Measurements from ENCODE around the gene C10orf90.

C10orf90 gene

GRCh38 chr10:126455036-126455765 lies 215.3 kb downstream of the C10orf90 start:
- TF ChIP-seq CTBP1 (IDR thresholded peaks at IDR 0.05; ENCODE audit: borderline replicate concordance) (no peak), FOXM1 (IDR thresholded peaks at IDR 0.05; ENCODE audit: borderline replicate concordance) (no peak)
- ChIA-PET POLR2A (no interaction called here), CTCF (no interaction called here)
- no peak for DNase-seq (ENCODE audit: extremely low spot score)

GRCh38 chr10:126454045-126454751 lies 216.3 kb downstream of the C10orf90 start:
- ChIA-PET CTCF (interaction anchor here (0.9 kb wide), 1 partner anchor 51 kb away, joined by 3 read pairs; no protein-coding TSS in a partner anchor), POLR2A (no interaction called here)
- DNase-seq (ENCODE audit: extremely low spot score): no peak
- TF ChIP-seq SUZ12 (IDR thresholded peaks at IDR 0.05) (no peak), TARDBP (IDR thresholded peaks at IDR 0.05) (no peak), CTBP1 (IDR thresholded peaks at IDR 0.05; ENCODE audit: borderline replicate concordance) (no peak), FOXK2 (IDR thresholded peaks at IDR 0.05) (no peak), ARNT (IDR thresholded peaks at IDR 0.05) (no peak), LEF1 (IDR thresholded peaks at IDR 0.05; ENCODE audit: borderline replicate concordance) (no peak), ELF4 (IDR thresholded peaks at IDR 0.05) (no peak), FOXM1 (IDR thresholded peaks at IDR 0.05; ENCODE audit: borderline replicate concordance) (no peak), NFRKB (IDR thresholded peaks at IDR 0.05) (no peak), ZNF384 (IDR thresholded peaks at IDR 0.05) (no peak), FOXA1 (IDR thresholded peaks at IDR 0.05) (no peak), BHLHE40 (IDR thresholded peaks at IDR 0.05; ENCODE audit: borderline replicate concordance) (no peak), HDGF (IDR thresholded peaks at IDR 0.05; ENCODE audit: borderline replicate concordance) (no peak), SP1 (IDR thresholded peaks at IDR 0.05) (no peak), L3MBTL2 (conservative IDR thresholded peaks at IDR 0.05) (no peak), PKNOX1 (IDR thresholded peaks at IDR 0.05) (no peak)

- POLR2A ChIA-PET: no interaction called here
- TF ChIP-seq HDGF (IDR thresholded peaks at IDR 0.05; ENCODE audit: borderline replicate concordance): no peak
- no peak for TF ChIP-seq PKNOX1 (IDR thresholded peaks at IDR 0.05)
- no peak for TF ChIP-seq ARNT (IDR thresholded peaks at IDR 0.05)
- no peak for TF ChIP-seq SP1 (IDR thresholded peaks at IDR 0.05)
- TF ChIP-seq SUZ12 (IDR thresholded peaks at IDR 0.05): no peak
- TF ChIP-seq CTBP1 (IDR thresholded peaks at IDR 0.05; ENCODE audit: borderline replicate concordance): no peak
- no peak for TF ChIP-seq NFRKB (IDR thresholded peaks at IDR 0.05)
- TF ChIP-seq BHLHE40 (IDR thresholded peaks at IDR 0.05; ENCODE audit: borderline replicate concordance): no peak
- no peak for TF ChIP-seq FOXM1 (IDR thresholded peaks at IDR 0.05; ENCODE audit: borderline replicate concordance)
- no peak for TF ChIP-seq L3MBTL2 (conservative IDR thresholded peaks at IDR 0.05)
- TF ChIP-seq TARDBP (IDR thresholded peaks at IDR 0.05): no peak
- TF ChIP-seq ZNF384 (IDR thresholded peaks at IDR 0.05): no peak
- no peak for TF ChIP-seq LEF1 (IDR thresholded peaks at IDR 0.05; ENCODE audit: borderline replicate concordance)
- TF ChIP-seq ELF4 (IDR thresholded peaks at IDR 0.05): no peak
- TF ChIP-seq FOXK2 (IDR thresholded peaks at IDR 0.05): no peak
- no peak for TF ChIP-seq FOXA1 (IDR thresholded peaks at IDR 0.05)
- CTCF ChIA-PET: interaction anchor here (0.6 kb wide), 1 partner anchor 330 kb away, joined by 3 read pairs; no protein-coding TSS in a partner anchor
- DNase-seq (ENCODE audit: extremely low spot score): no peak
Measured at GRCh38 chr10:126452245-126452644, 218.2 kb downstream of the C10orf90 start.

GRCh38 chr10:126448091-126448490 lies 222.4 kb downstream of the C10orf90 start:
- no peak for TF ChIP-seq SP1 (IDR thresholded peaks at IDR 0.05)
- TF ChIP-seq ELF4 (IDR thresholded peaks at IDR 0.05): no peak
- no peak for TF ChIP-seq FOXA1 (IDR thresholded peaks at IDR 0.05)
- TF ChIP-seq TARDBP (IDR thresholded peaks at IDR 0.05): no peak
- TF ChIP-seq FOXK2 (IDR thresholded peaks at IDR 0.05): no peak
- no peak for TF ChIP-seq LEF1 (IDR thresholded peaks at IDR 0.05; ENCODE audit: borderline replicate concordance)
- TF ChIP-seq CTBP1 (IDR thresholded peaks at IDR 0.05; ENCODE audit: borderline replicate concordance): no peak
- no peak for TF ChIP-seq SUZ12 (IDR thresholded peaks at IDR 0.05)
- TF ChIP-seq L3MBTL2 (conservative IDR thresholded peaks at IDR 0.05): no peak
- no peak for TF ChIP-seq ARNT (IDR thresholded peaks at IDR 0.05)
- no peak for TF ChIP-seq PKNOX1 (IDR thresholded peaks at IDR 0.05)
- TF ChIP-seq HDGF (IDR thresholded peaks at IDR 0.05; ENCODE audit: borderline replicate concordance): no peak
- DNase-seq (ENCODE audit: extremely low spot score): no peak
- POLR2A ChIA-PET: no interaction called here
- CTCF ChIA-PET: no interaction called here

- no peak for DNase-seq (ENCODE audit: extremely low spot score)
- CTCF ChIA-PET: interaction anchor here (0.5 kb wide), 1 partner anchor 29 kb away, joined by 3 read pairs; no protein-coding TSS in a partner anchor
- POLR2A ChIA-PET: no interaction called here
- no peak for TF ChIP-seq FOXM1 (IDR thresholded peaks at IDR 0.05; ENCODE audit: borderline replicate concordance)
- TF ChIP-seq CTBP1 (IDR thresholded peaks at IDR 0.05; ENCODE audit: borderline replicate concordance): no peak
- no peak for TF ChIP-seq TARDBP (IDR thresholded peaks at IDR 0.05)
- no peak for TF ChIP-seq PKNOX1 (IDR thresholded peaks at IDR 0.05)
- TF ChIP-seq SP1 (IDR thresholded peaks at IDR 0.05): no peak
- TF ChIP-seq FOXK2 (IDR thresholded peaks at IDR 0.05): no peak
- TF ChIP-seq LEF1 (IDR thresholded peaks at IDR 0.05; ENCODE audit: borderline replicate concordance): no peak
- no peak for TF ChIP-seq ELF4 (IDR thresholded peaks at IDR 0.05)
- no peak for TF ChIP-seq FOXA1 (IDR thresholded peaks at IDR 0.05)
- TF ChIP-seq ZNF384 (IDR thresholded peaks at IDR 0.05): no peak
- no peak for TF ChIP-seq SUZ12 (IDR thresholded peaks at IDR 0.05)
- TF ChIP-seq BHLHE40 (IDR thresholded peaks at IDR 0.05; ENCODE audit: borderline replicate concordance): no peak
- no peak for TF ChIP-seq L3MBTL2 (conservative IDR thresholded peaks at IDR 0.05)
- TF ChIP-seq ARNT (IDR thresholded peaks at IDR 0.05): no peak
- no peak for TF ChIP-seq HDGF (IDR thresholded peaks at IDR 0.05; ENCODE audit: borderline replicate concordance)
Measured at GRCh38 chr10:126439942-126440341, 230.6 kb downstream of the C10orf90 start.

Measured in HEK293T (cell line).